Central memory CD8-positive, alpha-beta T cell (primary cell): Measurements from ENCODE around the gene DNM1.

Experiments used
- ATAC-seq: fragments of 150-1000 bp; cut with Tn5 transposase; replicated peaks from 2 replicates; pipeline ENCODE4 v1.10.0; 2022; ENCODE audit warnings: mild to moderate bottlenecking, moderate FRiP score, moderate number of reproducible peaks; ENCODE audit not compliant: poor library complexity, severe bottlenecking; ENCODE audit errors: extremely low read depth
- DNase-seq, 2 donors: peaks; one replicate each; pipeline ENCODE4 v3.0.0; 2021; ENCODE audit warnings: low spot score in 2 of 2
- H3K27ac Mint-ChIP-seq: one replicate; pipeline ENCODE4 v1.8.0; 2022; ENCODE audit warnings: low read depth, mild to moderate bottlenecking, moderate library complexity, mixed read lengths
- H3K27me3 Mint-ChIP-seq: one replicate; pipeline ENCODE4 v1.8.0; 2022; ENCODE audit warnings: mixed read lengths
- H3K36me3 Mint-ChIP-seq: one replicate; pipeline ENCODE4 v1.8.0; 2022; ENCODE audit warnings: mild to moderate bottlenecking, moderate library complexity, mixed read lengths; ENCODE audit not compliant: insufficient read depth
- H3K4me1 Mint-ChIP-seq: one replicate; pipeline ENCODE4 v1.8.0; 2022; ENCODE audit warnings: mixed read lengths
- H3K4me3 Mint-ChIP-seq: one replicate; pipeline ENCODE4 v1.8.0; 2022; ENCODE audit warnings: mild to moderate bottlenecking, moderate library complexity, mixed read lengths
- H3K9me3 Mint-ChIP-seq: one replicate; pipeline ENCODE4 v1.8.0; 2022; ENCODE audit warnings: mixed read lengths

Gene DNM1

GRCh38 chr9:128182893-128183588 is 20.1 kb upstream of the DNM1 start:
- Mint-ChIP-seq H3K4me3 (no peak overlapping the region), H3K27me3 (no peaks in the 10 kb centered on the region), H3K4me1 (peaks cover 22% of the 10 kb centered on the region), H3K27ac (no peak overlapping the region), H3K36me3 (peaks cover 31% of the 10 kb centered on the region), H3K9me3 (no peaks in the 10 kb centered on the region)
- ATAC-seq (no peak), DNase-seq (no peak)

- ATAC-seq (no peak), DNase-seq (no peak)
- Mint-ChIP-seq H3K27ac (peak overlapping the region; percentile 78), H3K36me3 (peaks cover 36% of the 10 kb centered on the region), H3K27me3 (no peaks in the 10 kb centered on the region), H3K4me3 (no peak overlapping the region), H3K4me1 (peaks cover 38% of the 10 kb centered on the region), H3K9me3 (no peaks in the 10 kb centered on the region)
These were observed 16.9 kb upstream of the DNM1 start for GRCh38 chr9:128185979-128186965.

- peaks cover 37% of the 10 kb centered on the region for H3K36me3 Mint-ChIP-seq
These were observed 15.8 kb upstream of the DNM1 start for GRCh38 chr9:128187361-128187760.

GRCh38 chr9:128188209-128188608 is 15.0 kb upstream of the DNM1 start:
- Mint-ChIP-seq H3K4me1 (peaks cover 33% of the 10 kb centered on the region), H3K36me3 (peaks cover 35% of the 10 kb centered on the region), H3K4me3 (no peak overlapping the region), H3K9me3 (no peaks in the 10 kb centered on the region), H3K27ac (peak overlapping the region; percentile 88), H3K27me3 (no peaks in the 10 kb centered on the region)
- DNase-seq, result no peak
- ATAC-seq, result no peak

More at GRCh38 chr9:128187361-128187760, 15.8 kb upstream of the DNM1 start:
- no peak for DNase-seq
- Mint-ChIP-seq H3K4me3 (no peak overlapping the region), H3K27me3 (no peaks in the 10 kb centered on the region), H3K27ac (peak overlapping the region; percentile 88), H3K9me3 (no peaks in the 10 kb centered on the region), H3K4me1 (peaks cover 38% of the 10 kb centered on the region)
- ATAC-seq, result no peak

- Mint-ChIP-seq H3K4me1 (peaks cover 33% of the 10 kb centered on the region), H3K4me3 (peak overlapping the region; percentile 88), H3K9me3 (no peaks in the 10 kb centered on the region), H3K27me3 (no peaks in the 10 kb centered on the region), H3K36me3 (peaks cover 31% of the 10 kb centered on the region), H3K27ac (peak overlapping the region; percentile 41)
- ATAC-seq, result no peak
- no peak for DNase-seq
These were observed 13.2 kb upstream of the DNM1 start for GRCh38 chr9:128190013-128190412.

GRCh38 chr9:128190516-128191405 is 12.4 kb upstream of the DNM1 start:
- H3K36me3 Mint-ChIP-seq, result peaks cover 28% of the 10 kb centered on the region
- peak overlapping the region; percentile 88 for H3K4me3 Mint-ChIP-seq
- H3K9me3 Mint-ChIP-seq, result no peaks in the 10 kb centered on the region
- ATAC-seq, result peak; percentile 57
- H3K27ac Mint-ChIP-seq, result peak overlapping the region; percentile 90
- DNase-seq, result peak in 1 of 2 donors; percentile 32
- no peaks in the 10 kb centered on the region for H3K27me3 Mint-ChIP-seq
- H3K4me1 Mint-ChIP-seq, result peaks cover 33% of the 10 kb centered on the region

- H3K4me1 Mint-ChIP-seq, result peaks cover 28% of the 10 kb centered on the region
- DNase-seq, result peak; percentile 48 to 63
- no peaks in the 10 kb centered on the region for H3K27me3 Mint-ChIP-seq
- peak; percentile 90 for ATAC-seq
- H3K36me3 Mint-ChIP-seq, result peaks cover 28% of the 10 kb centered on the region
- H3K27ac Mint-ChIP-seq, result peak within 1 kb of the TSS; percentile 90
- H3K9me3 Mint-ChIP-seq, result no peaks in the 10 kb centered on the region
- H3K4me3 Mint-ChIP-seq, result peak within 1 kb of the TSS; percentile 88
These were observed 11.7 kb upstream of the DNM1 start, which contains the start of gene CIZ1 for GRCh38 chr9:128191406-128192046. Gene CIZ1 (minus strand): TSS chr9:128191572. CDS start chr9:128190857, 715 bp downstream.

GRCh38 chr9:128192601-128193371 is 10.4 kb upstream of the DNM1 start:
- Mint-ChIP-seq H3K4me3 (no peak overlapping the region), H3K27ac (no peak overlapping the region), H3K36me3 (peaks cover 21% of the 10 kb centered on the region), H3K27me3 (no peaks in the 10 kb centered on the region), H3K4me1 (peaks cover 23% of the 10 kb centered on the region), H3K9me3 (no peaks in the 10 kb centered on the region)
- no peak for ATAC-seq
- no peak for DNase-seq

- Mint-ChIP-seq H3K9me3 (no peaks in the 10 kb centered on the region), H3K4me3 (no peak overlapping the region), H3K4me1 (peaks cover 17% of the 10 kb centered on the region), H3K27me3 (no peaks in the 10 kb centered on the region), H3K27ac (no peak overlapping the region), H3K36me3 (peaks cover 13% of the 10 kb centered on the region)
- no peak for DNase-seq
- no peak for ATAC-seq
These were observed 9.6 kb upstream of the DNM1 start for GRCh38 chr9:128193469-128194096.

GRCh38 chr9:128201441-128202369 is 1.5 kb upstream of the DNM1 start:
- ATAC-seq (no peak), DNase-seq (no peak)
- Mint-ChIP-seq H3K27me3 (peaks cover 19% of the 10 kb centered on the region), H3K4me3 (no peak overlapping the region), H3K9me3 (no peaks in the 10 kb centered on the region), H3K27ac (no peak overlapping the region), H3K4me1 (peaks cover 9% of the 10 kb centered on the region), H3K36me3 (no peaks in the 10 kb centered on the region)
